ENCODE results near the gene SLC25A1. TPM values are rescaled to one million over a fixed set of nuclear protein-coding genes. Genes with fewer than 3 reads are reported as not detected.
A peak's percentile ranks its signal among the peaks of the same experiment; 100 is the strongest.

SLC25A1 gene
- polyA plus RNA-seq, 1 of the 3 experiments (the other 2 are of a cell fraction) = 44.7 TPM

DNA sequence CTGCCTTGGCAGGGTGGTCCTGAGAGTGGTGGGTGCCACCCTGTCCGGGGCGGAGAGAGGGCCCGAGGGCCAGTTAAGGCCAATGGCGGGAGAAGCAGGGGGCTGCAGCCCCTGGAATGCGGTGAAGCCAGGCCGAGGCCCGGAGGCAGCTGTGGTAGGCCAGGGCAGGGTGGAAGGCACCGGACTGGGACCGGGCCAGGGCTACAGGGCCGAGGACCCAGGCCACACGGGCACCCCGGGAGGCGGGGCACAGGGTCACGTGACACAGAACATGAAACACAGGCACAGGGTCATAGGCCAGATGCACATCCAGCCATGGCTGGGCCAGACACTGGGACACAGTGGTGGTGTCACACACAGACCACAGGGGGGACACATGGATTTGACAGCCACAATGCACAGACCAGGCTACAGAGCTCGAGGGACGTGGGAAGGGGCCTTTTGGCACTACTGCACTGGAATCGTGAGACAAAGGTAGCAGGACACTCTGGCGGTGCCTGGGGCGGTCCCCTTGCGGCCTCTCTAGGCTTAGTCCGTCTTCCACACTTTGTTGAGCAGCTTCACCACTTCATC, 2.8 kb downstream of the SLC25A1 start (continued):
- no peak for TF ChIP-seq RCOR1 (IDR thresholded peaks at IDR 0.05; ENCODE audit: low read length)

DNA sequence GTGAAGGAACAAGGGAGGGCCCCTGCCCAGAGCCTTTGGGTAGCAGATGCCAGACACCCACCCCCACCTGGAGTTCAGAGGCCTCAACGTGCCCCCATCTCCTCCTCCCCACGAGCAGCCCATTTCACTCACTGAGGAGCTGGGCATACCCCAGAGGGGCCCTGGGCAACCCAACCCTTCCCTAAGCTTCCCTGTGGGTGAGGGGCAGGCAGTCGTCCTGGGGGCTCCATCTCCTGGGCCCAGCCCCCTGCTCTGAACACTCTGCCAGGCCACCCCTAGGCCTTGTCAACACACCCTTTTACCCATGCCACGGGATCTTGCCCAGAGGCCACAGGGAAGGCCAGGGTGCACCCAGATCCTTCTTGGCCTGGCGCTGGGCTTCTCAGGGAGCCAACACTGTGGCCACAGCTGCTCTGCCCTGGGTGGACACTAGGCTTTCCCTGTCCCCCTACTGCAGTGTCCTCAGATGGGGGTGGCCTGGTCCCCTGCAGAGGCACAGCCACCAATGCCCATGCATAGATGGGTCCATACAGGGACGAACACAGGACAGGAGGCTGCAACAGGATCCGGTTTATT, 3.4 kb downstream of the SLC25A1 start:
- H3K27ac ChIP-seq (ENCODE audit: low read depth in 2 of 2, low read length in 1 of 2) = no peak overlapping the region
- TF ChIP-seq USF2 (IDR thresholded peaks at IDR 0.05; ENCODE audit: borderline replicate concordance, low read depth, low read length) = no peak
- no peak for TF ChIP-seq GABPA (IDR thresholded peaks at IDR 0.05; ENCODE audit: low read depth)
- no peak for TF ChIP-seq JUND (IDR thresholded peaks at IDR 0.05)
- TF ChIP-seq EZH2phosphoT487 (IDR thresholded peaks at IDR 0.05; ENCODE audit: borderline replicate concordance, low read depth) = no peak
- no peak for TF ChIP-seq RFX5 (IDR thresholded peaks at IDR 0.05; ENCODE audit: low read length)
- TF ChIP-seq EP300 (IDR thresholded peaks at IDR 0.05; ENCODE audit: borderline replicate concordance in 1 of 2, low read depth in 1 of 2, low read length in 1 of 2) = no peak
- TF ChIP-seq FOXM1 (IDR thresholded peaks at IDR 0.05; ENCODE audit: low read depth) = no peak
- TF ChIP-seq FOSL2 (IDR thresholded peaks at IDR 0.05; ENCODE audit: borderline replicate concordance, low read depth) = no peak
- 78% methylated on average over 6 of the region's 7 CpGs for WGBS (ENCODE audit: low lambda C conversion rate)
- peaks cover 4% of the 10 kb centered on the region for H3F3A ChIP-seq (replicated peaks; ENCODE audit: insufficient read depth)
- H3K9ac ChIP-seq = no peak overlapping the region; the same call in 1 of the 2 replicates
- no peak overlapping the region for H2AFZ ChIP-seq (ENCODE audit: low read depth)
- H3K9me3 ChIP-seq = no peaks in the 10 kb centered on the region
- H3K4me2 ChIP-seq = no peak overlapping the region
- H3K9me2 ChIP-seq = no peaks in the 10 kb centered on the region
- H4K20me1 ChIP-seq (ENCODE audit: insufficient read depth) = peaks cover 13% of the 10 kb centered on the region; the same call in 1 of the 2 replicates
- peaks cover 0 to 9% of the 10 kb centered on the region in 2 experiments for H3K36me3 ChIP-seq (replicated peaks in 1 of 2; ENCODE audit: control insufficient read depth in 1 of 2, insufficient read depth in 2 of 2, low read length in 1 of 2)
- no peak for DNase-seq
- no peak overlapping the region for H3K4me3 ChIP-seq (ENCODE audit: low read depth in 2 of 2, low read length in 1 of 2)
- H3K4me1 ChIP-seq (ENCODE audit: control insufficient read depth in 1 of 2, insufficient read depth in 2 of 2, low read depth in 1 of 2, low read length in 1 of 2) = peaks cover 31 to 68% of the 10 kb centered on the region in 2 experiments
- ChIA-PET CTCF (interaction anchor here (0.6 to 1.1 kb wide), 2 partner anchors 454 to 953 kb away, joined by 3 read pairs; no protein-coding TSS in a partner anchor), POLR2A (no interaction called here)
- H3K79me2 ChIP-seq (ENCODE audit: insufficient read depth) = peaks cover 60% of the 10 kb centered on the region
- no peaks in the 10 kb centered on the region for H3K27me3 ChIP-seq (ENCODE audit: insufficient read depth)

- CTCF ChIA-PET = interaction anchor here (1.1 to 1.4 kb wide), 2 partner anchors 29 to 455 kb away, joined by 3 to 8 read pairs; partner anchors contain the start of gene ESS2
- Histone ChIP-seq H3K4me2 (peak overlapping the region; percentile 95; the same call in 1 of the 2 replicates), H3K36me3 (replicated peaks in 1 of 2; ENCODE audit: control insufficient read depth in 1 of 2, insufficient read depth in 2 of 2, low read length in 1 of 2) (peaks cover 0 to 9% of the 10 kb centered on the region in 2 experiments)
Measured at GRCh38 chr22:19174106-19175025, 4.2 kb downstream of the SLC25A1 start.

More at GRCh38 chr22:19174106-19175025, 4.2 kb downstream of the SLC25A1 start:
- peaks cover 4% of the 10 kb centered on the region for H3F3A ChIP-seq (replicated peaks; ENCODE audit: insufficient read depth)
- POLR2A ChIA-PET = interaction anchor here (1.0 kb wide), 1 partner anchor 30 kb away, joined by 4 read pairs; the partner anchor contains the start of gene ESS2
- no peaks in the 10 kb centered on the region for H3K9me2 ChIP-seq
- H2AFZ ChIP-seq (ENCODE audit: low read depth) = no peak overlapping the region
- peaks cover 60% of the 10 kb centered on the region for H3K79me2 ChIP-seq (ENCODE audit: insufficient read depth)
- peaks cover 13% of the 10 kb centered on the region; the same call in 1 of the 2 replicates for H4K20me1 ChIP-seq (ENCODE audit: insufficient read depth)
- TF ChIP-seq YY1 (IDR thresholded peaks at IDR 0.05; ENCODE audit: low read depth) (no peak), NFIC (IDR thresholded peaks at IDR 0.05; ENCODE audit: borderline replicate concordance) (0 out of 2 replicates have a peak, but pooled peaks have one; percentile 11), POLR2AphosphoS5 (IDR thresholded peaks at IDR 0.05; ENCODE audit: low read depth, low read length) (peak; percentile 17; the same call in 1 of the 2 replicates)
- no peaks in the 10 kb centered on the region for H3K9me3 ChIP-seq
- peaks cover 31 to 66% of the 10 kb centered on the region in 2 experiments for H3K4me1 ChIP-seq (ENCODE audit: control insufficient read depth in 1 of 2, insufficient read depth in 2 of 2, low read depth in 1 of 2, low read length in 1 of 2)
- no peak for DNase-seq
- 52% methylated on average over 6 of the region's 14 CpGs for WGBS (ENCODE audit: low lambda C conversion rate)
- H3K27me3 ChIP-seq (ENCODE audit: insufficient read depth) = peaks cover 3% of the 10 kb centered on the region; the same call in 1 of the 2 replicates
- no peak overlapping the region; the same call in 1 of the 2 replicates for H3K9ac ChIP-seq
- peak overlapping the region; percentile 2 to 28; a peak in 2 of 4 replicates for H3K27ac ChIP-seq (ENCODE audit: low read depth in 2 of 2, low read length in 1 of 2)
- H3K4me3 ChIP-seq (ENCODE audit: low read depth in 2 of 2, low read length in 1 of 2) = no peak overlapping the region
